GM23338 (cell line): ENCODE measurements around the gene PDGFRB. TPM values are rescaled to one million over a fixed set of nuclear protein-coding genes. Genes with fewer than 3 reads are reported as not detected.

Experiments used
- ATAC-seq: fragments of 200-7000 bp; cut with Tn5 transposase; 3 replicates; pipeline ENCODE4 v1.9.1; 2020
- DNase-seq: peaks from one replicate; pipeline ENCODE4 v3.0.0-alpha.2; 2015; ENCODE audit warnings: low spot score
- H2AFZ ChIP-seq: fragments of 200-600 bp; sonication (generic); 2 replicates; pipeline ENCODE4 v1.8.0; 2016; ENCODE audit warnings: antibody characterized with exemption, mild to moderate bottlenecking, moderate library complexity
- H3F3A ChIP-seq: fragments of 200-600 bp; sonication (generic); replicated peaks from 2 replicates; pipeline ENCODE4 v1.8.0; 2017; ENCODE audit warnings: antibody characterized with exemption, mixed run types, low read depth
- H3K27ac ChIP-seq: fragments of 200-600 bp; sonication (generic); 2 replicates; pipeline ENCODE4 v1.6.1; 2016; ENCODE audit warnings: low read depth
- H3K27me3 ChIP-seq: fragments of 200-600 bp; sonication (generic); 2 replicates; pipeline ENCODE4 v1.8.0; 2016; ENCODE audit warnings: mild to moderate bottlenecking, mixed run types, moderate library complexity; ENCODE audit not compliant: insufficient read depth
- H3K36me3 ChIP-seq: fragments of 200-600 bp; sonication (generic); 2 replicates; pipeline ENCODE4 v1.8.0; 2016; ENCODE audit warnings: mild to moderate bottlenecking; ENCODE audit not compliant: insufficient read depth
- H3K4me1 ChIP-seq: fragments of 200-600 bp; sonication (generic); 2 replicates; pipeline ENCODE4 v1.8.0; 2016; ENCODE audit warnings: mild to moderate bottlenecking, moderate library complexity; ENCODE audit not compliant: insufficient read depth
- H3K4me2 ChIP-seq: fragments of 200-600 bp; sonication (generic); 2 replicates; pipeline ENCODE4 v1.7.1; 2017; ENCODE audit warnings: mixed run types
- H3K4me3 ChIP-seq: fragments of 200-600 bp; sonication (generic); 2 replicates; pipeline ENCODE4 v1.6.1; 2016; ENCODE audit warnings: mixed run types
- H3K79me2 ChIP-seq: fragments of 200-600 bp; sonication (generic); replicated peaks from 2 replicates; pipeline ENCODE4 v1.8.0; 2017; ENCODE audit warnings: mild to moderate bottlenecking; ENCODE audit not compliant: insufficient read depth
- H3K9me2 ChIP-seq: fragments of 200-600 bp; sonication (generic); 2 replicates; pipeline ENCODE4 v1.8.0; 2017; ENCODE audit not compliant: insufficient read depth
- H4K20me1 ChIP-seq: fragments of 200-600 bp; sonication (generic); replicated peaks from 2 replicates; pipeline ENCODE4 v1.8.0; 2017; ENCODE audit warnings: mild to moderate bottlenecking; ENCODE audit not compliant: insufficient read depth
- H3K27ac Mint-ChIP-seq: 2 replicates; pipeline ENCODE4 v1.8.0; 2020; ENCODE audit warnings: inconsistent platforms, mild to moderate bottlenecking, moderate library complexity, mixed read lengths
- H3K27me3 Mint-ChIP-seq: 3 replicates; pipeline ENCODE4 v1.8.0; 2022; ENCODE audit warnings: low read depth, mild to moderate bottlenecking, moderate library complexity, mixed read lengths, inconsistent platforms; ENCODE audit not compliant: insufficient read depth, poor library complexity
- H3K36me3 Mint-ChIP-seq: 3 replicates; pipeline ENCODE4 v1.8.0; 2021; ENCODE audit warnings: low read depth, mild to moderate bottlenecking, inconsistent platforms, moderate library complexity, mixed read lengths
- H3K4me1 Mint-ChIP-seq: 3 replicates; pipeline ENCODE4 v1.8.0; 2020; ENCODE audit warnings: mild to moderate bottlenecking, inconsistent platforms, mixed read lengths
- H3K4me3 Mint-ChIP-seq: 3 replicates; pipeline ENCODE4 v1.8.0; 2021; ENCODE audit warnings: moderate library complexity, mild to moderate bottlenecking, inconsistent platforms, mixed read lengths
- H3K9me3 Mint-ChIP-seq: 3 replicates; pipeline ENCODE4 v1.8.0; 2020; ENCODE audit warnings: moderate library complexity, mild to moderate bottlenecking, inconsistent platforms, mixed read lengths
- CREB1 ChIP-seq: fragments of 250-450 bp; sonication (Bioruptor Pico); IDR thresholded peaks from 2 replicates; pipeline ENCODE4 v1.5.0; 2020; ENCODE audit warnings: low read depth, mild to moderate bottlenecking, moderate library complexity
- EZH2 ChIP-seq: fragments of 200-600 bp; sonication (generic); IDR thresholded peaks from one replicate; pipeline ENCODE4 v1.8.0; 2017; ENCODE audit warnings: antibody characterized with exemption, mild to moderate bottlenecking, low read depth; ENCODE audit not compliant: unreplicated experiment
- EZH2phosphoT487 ChIP-seq: fragments of 200-600 bp; sonication (generic); IDR thresholded peaks from one replicate; pipeline ENCODE4 v1.8.1; 2018; ENCODE audit warnings: antibody characterized with exemption; ENCODE audit not compliant: unreplicated experiment
- JUNB ChIP-seq: IDR thresholded peaks from one replicate; pipeline ENCODE4 v1.6.1; 2016; ENCODE audit warnings: antibody characterized with exemption; ENCODE audit not compliant: unreplicated experiment
- NANOG ChIP-seq: IDR thresholded peaks from 2 replicates; pipeline ENCODE4 v1.6.1; 2016; ENCODE audit warnings: antibody characterized with exemption, borderline replicate concordance
- POLR2AphosphoS5 ChIP-seq: IDR thresholded peaks from 2 replicates; pipeline ENCODE4 v1.6.1; 2016; ENCODE audit warnings: antibody characterized with exemption, low read depth
- STAT1 ChIP-seq: IDR thresholded peaks from one replicate; pipeline ENCODE4 v1.6.1; 2016; ENCODE audit warnings: antibody characterized with exemption; ENCODE audit not compliant: unreplicated experiment
- ZNF114 ChIP-seq: fragments of 250-450 bp; sonication (Bioruptor Pico); IDR thresholded peaks from 2 replicates; pipeline ENCODE4 v1.5.0; 2020; ENCODE audit warnings: mild to moderate bottlenecking, moderate library complexity
- ZNF331 ChIP-seq: fragments of 250-450 bp; sonication (Bioruptor Pico); IDR thresholded peaks from 2 replicates; pipeline ENCODE4 v1.5.0; 2020; ENCODE audit warnings: low read depth, mild to moderate bottlenecking, moderate library complexity
- polyA plus RNA-seq: library from polyadenylated mRNA; unstranded; fragments of >200 nt; fragmentation: Nextera tagmentation; extraction: Ambion mirVana; gene quantifications from 2 replicates; pipeline ENCODE4 v1.2.1, GENCODE V29; 2016
- total RNA-seq: library from RNA; depleted of rRNA; stranded (reverse); fragments of >200 nt; shearing (Covaris generic); gene quantifications from 2 replicates; pipeline ENCODE4 v1.2.3, GENCODE V29; 2014
- TF ChIP-seq, protein P1 (sequence below): IDR thresholded peaks from one replicate; pipeline ENCODE4 v1.6.1; 2018; ENCODE audit warnings: antibody characterized with exemption; ENCODE audit not compliant: unreplicated experiment
- TF ChIP-seq, protein P2 (sequence below), 2 experiments: fragments of 200-600 bp in 1 of 2; sonication (generic) in 1 of 2; conservative IDR thresholded peaks; 2 replicates each; pipeline versions ENCODE4 v1.5.1 to v1.6.1; 2016 to 2017; ENCODE audit warnings: antibody characterized with exemption in 2 of 2, low read depth in 2 of 2, mild to moderate bottlenecking in 2 of 2, moderate library complexity in 1 of 2
- TF ChIP-seq, protein P3 (sequence below): IDR thresholded peaks from 2 replicates; pipeline ENCODE4 v1.6.1; 2016; ENCODE audit warnings: antibody characterized with exemption

Gene PDGFRB
- total and polyA plus RNA-seq, 2 experiments from 2014 or later, result 4.5 to 11.3 TPM

GRCh38 chr5:150104550-150104870 lies 51.1 kb downstream of the PDGFRB start (continued):
- TF ChIP-seq, protein P1, sequence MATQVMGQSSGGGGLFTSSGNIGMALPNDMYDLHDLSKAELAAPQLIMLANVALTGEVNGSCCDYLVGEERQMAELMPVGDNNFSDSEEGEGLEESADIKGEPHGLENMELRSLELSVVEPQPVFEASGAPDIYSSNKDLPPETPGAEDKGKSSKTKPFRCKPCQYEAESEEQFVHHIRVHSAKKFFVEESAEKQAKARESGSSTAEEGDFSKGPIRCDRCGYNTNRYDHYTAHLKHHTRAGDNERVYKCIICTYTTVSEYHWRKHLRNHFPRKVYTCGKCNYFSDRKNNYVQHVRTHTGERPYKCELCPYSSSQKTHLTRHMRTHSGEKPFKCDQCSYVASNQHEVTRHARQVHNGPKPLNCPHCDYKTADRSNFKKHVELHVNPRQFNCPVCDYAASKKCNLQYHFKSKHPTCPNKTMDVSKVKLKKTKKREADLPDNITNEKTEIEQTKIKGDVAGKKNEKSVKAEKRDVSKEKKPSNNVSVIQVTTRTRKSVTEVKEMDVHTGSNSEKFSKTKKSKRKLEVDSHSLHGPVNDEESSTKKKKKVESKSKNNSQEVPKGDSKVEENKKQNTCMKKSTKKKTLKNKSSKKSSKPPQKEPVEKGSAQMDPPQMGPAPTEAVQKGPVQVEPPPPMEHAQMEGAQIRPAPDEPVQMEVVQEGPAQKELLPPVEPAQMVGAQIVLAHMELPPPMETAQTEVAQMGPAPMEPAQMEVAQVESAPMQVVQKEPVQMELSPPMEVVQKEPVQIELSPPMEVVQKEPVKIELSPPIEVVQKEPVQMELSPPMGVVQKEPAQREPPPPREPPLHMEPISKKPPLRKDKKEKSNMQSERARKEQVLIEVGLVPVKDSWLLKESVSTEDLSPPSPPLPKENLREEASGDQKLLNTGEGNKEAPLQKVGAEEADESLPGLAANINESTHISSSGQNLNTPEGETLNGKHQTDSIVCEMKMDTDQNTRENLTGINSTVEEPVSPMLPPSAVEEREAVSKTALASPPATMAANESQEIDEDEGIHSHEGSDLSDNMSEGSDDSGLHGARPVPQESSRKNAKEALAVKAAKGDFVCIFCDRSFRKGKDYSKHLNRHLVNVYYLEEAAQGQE, result no peak
- no peak for TF ChIP-seq EZH2
- no peak for TF ChIP-seq EZH2phosphoT487

DNA sequence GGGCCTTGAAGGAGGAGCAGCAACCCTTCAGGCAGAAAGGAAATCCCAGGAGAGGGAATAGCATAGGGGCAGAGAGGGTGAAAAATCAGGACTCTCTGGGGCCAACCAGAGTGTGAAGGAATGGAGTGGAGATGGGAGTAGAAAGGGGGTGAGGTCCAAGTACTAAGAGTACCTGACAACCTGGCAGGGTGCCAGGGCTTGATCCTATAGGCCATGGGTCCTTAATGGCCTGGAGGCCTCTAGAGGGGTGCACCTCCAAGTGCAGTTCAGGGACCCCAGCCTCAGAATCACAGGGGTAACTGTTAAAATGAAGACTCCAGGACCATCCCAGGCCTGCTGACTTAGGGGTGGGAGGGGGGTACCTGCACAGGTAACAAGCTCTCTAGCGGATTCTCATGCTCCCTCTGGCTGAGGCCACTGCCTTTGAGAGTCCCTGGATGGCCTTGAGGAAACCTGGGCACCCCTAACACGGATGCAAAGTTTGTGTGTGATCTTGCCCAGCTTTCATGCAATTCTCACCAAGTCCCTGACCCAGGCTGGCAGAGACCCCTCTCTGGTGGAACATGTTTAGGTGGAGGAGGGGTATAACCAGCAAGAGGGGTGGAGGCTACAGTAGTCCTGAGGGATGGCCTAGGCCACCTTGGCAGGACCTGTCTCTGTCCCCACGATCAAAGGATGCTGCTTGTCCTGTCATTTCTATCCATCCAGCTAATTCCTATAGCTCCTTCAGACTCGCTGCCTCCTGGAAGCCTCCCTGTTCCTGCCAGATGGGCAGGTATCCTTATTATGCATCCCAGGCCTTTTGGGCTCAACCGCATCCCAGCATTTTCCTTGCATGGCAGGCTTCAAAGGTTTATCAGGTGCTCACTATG lies 51.7 kb downstream of the PDGFRB start:
- no peak for ATAC-seq
- TF ChIP-seq POLR2AphosphoS5 (no peak), NANOG (no peak), CREB1 (CRISPR knock-in tag) (no peak), JUNB (no peak), EZH2phosphoT487 (no peak), EZH2 (no peak), ZNF331 (no peak), STAT1 (no peak), ZNF114 (CRISPR knock-in tag) (no peak)
- TF ChIP-seq, protein P1, result no peak
- TF ChIP-seq, protein P2, sequence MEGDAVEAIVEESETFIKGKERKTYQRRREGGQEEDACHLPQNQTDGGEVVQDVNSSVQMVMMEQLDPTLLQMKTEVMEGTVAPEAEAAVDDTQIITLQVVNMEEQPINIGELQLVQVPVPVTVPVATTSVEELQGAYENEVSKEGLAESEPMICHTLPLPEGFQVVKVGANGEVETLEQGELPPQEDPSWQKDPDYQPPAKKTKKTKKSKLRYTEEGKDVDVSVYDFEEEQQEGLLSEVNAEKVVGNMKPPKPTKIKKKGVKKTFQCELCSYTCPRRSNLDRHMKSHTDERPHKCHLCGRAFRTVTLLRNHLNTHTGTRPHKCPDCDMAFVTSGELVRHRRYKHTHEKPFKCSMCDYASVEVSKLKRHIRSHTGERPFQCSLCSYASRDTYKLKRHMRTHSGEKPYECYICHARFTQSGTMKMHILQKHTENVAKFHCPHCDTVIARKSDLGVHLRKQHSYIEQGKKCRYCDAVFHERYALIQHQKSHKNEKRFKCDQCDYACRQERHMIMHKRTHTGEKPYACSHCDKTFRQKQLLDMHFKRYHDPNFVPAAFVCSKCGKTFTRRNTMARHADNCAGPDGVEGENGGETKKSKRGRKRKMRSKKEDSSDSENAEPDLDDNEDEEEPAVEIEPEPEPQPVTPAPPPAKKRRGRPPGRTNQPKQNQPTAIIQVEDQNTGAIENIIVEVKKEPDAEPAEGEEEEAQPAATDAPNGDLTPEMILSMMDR (conservative IDR thresholded peaks at IDR 0.05; ENCODE audit: low read depth in 2 of 2), result no peak
- TF ChIP-seq, protein P3, sequence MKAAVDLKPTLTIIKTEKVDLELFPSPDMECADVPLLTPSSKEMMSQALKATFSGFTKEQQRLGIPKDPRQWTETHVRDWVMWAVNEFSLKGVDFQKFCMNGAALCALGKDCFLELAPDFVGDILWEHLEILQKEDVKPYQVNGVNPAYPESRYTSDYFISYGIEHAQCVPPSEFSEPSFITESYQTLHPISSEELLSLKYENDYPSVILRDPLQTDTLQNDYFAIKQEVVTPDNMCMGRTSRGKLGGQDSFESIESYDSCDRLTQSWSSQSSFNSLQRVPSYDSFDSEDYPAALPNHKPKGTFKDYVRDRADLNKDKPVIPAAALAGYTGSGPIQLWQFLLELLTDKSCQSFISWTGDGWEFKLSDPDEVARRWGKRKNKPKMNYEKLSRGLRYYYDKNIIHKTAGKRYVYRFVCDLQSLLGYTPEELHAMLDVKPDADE, result no peak

More for the DNA sequence above, 51.7 kb downstream of the PDGFRB start:
- Histone ChIP-seq H3K27ac (no peak overlapping the region), H3K79me2 (no peaks in the 10 kb centered on the region), H3K27me3 (no peaks in the 10 kb centered on the region), H2AFZ (no peak overlapping the region), H3K4me2 (no peak overlapping the region), H3F3A (no peaks in the 10 kb centered on the region), H3K4me3 (no peak overlapping the region), H3K9me2 (no peaks in the 10 kb centered on the region), H3K36me3 (no peaks in the 10 kb centered on the region), H3K4me1 (no peaks in the 10 kb centered on the region), H4K20me1 (no peaks in the 10 kb centered on the region)
- H3K27me3 Mint-ChIP-seq, result peaks cover 8% of the 10 kb centered on the region
- no peaks in the 10 kb centered on the region for H3K36me3 Mint-ChIP-seq
- no peak for DNase-seq
- H3K27ac Mint-ChIP-seq, result no peak overlapping the region
- H3K4me1 Mint-ChIP-seq, result no peaks in the 10 kb centered on the region
- H3K4me3 Mint-ChIP-seq, result no peak overlapping the region
- no peaks in the 10 kb centered on the region for H3K9me3 Mint-ChIP-seq
